ENCODE results near the gene TK2. TPM values are rescaled to one million over a fixed set of nuclear protein-coding genes. Genes with fewer than 3 reads are reported as not detected.
A peak's percentile ranks its signal among the peaks of the same experiment; 100 is the strongest.

TK2 gene
- total RNA-seq, 1 donor from 2014 or later: 19.5 TPM

DNA sequence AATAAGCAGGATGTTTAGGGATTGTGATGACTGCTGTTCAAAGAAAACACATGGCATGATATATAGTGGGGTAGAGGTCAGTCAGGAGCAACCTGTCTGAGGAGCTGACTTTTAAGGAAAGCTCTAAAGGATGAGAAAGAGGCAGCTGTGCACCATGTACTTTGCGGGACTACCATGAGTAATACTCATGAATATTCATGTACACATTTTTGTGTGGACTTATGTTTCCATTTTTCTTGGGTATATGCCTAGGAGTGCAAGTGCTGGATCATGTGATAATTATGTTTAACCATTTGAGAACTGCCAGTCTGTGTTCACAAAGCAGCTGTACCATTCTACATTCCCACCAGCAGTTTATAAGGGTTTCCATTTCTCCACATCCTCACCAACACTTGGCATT is 87.0 kb downstream of the TK2 start:
- intact Hi-C loops (cut with DNase I): no loop called here
- DNase-seq (no peak), ATAC-seq (ENCODE audit: poor library complexity) (no peak)

GRCh38 chr16:66460703-66461102 is 89.2 kb downstream of the TK2 start:
- ATAC-seq (ENCODE audit: poor library complexity) (no peak), DNase-seq (no peak)

GRCh38 chr16:66459878-66460277 is 90.0 kb downstream of the TK2 start:
- ATAC-seq (ENCODE audit: poor library complexity): no peak
- intact Hi-C loops (cut with DNase I): no loop called here
- DNase-seq: no peak

More at GRCh38 chr16:66460703-66461102, 89.2 kb downstream of the TK2 start:
- intact Hi-C loops (cut with DNase I): no loop called here

GRCh38 chr16:66458853-66459252 is 91.1 kb downstream of the TK2 start:
- intact Hi-C loops (cut with DNase I): no loop called here
- DNase-seq (peak; percentile 11), ATAC-seq (ENCODE audit: poor library complexity) (no peak)

DNA sequence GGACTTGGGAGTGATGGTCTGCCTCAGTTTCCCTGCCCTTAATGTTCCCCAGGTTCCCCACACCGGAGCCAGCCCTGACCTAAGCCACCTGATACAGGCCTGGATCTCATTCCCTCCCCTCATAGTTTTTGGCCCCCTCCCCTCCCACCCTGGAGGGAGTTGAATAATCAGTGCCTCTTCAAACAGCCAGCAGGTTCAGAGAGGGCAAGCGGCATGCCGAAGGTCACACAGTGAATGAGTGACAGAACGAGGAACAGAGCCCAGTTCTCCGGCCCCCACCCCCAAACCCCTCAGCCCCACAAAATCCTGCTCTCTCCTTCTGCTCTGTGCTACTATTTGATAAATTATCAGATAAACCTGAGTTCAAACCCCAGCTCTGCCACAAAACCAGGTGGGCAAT is 91.6 kb downstream of the TK2 start:
- no peak for ATAC-seq (ENCODE audit: poor library complexity)
- DNase-seq: peak; percentile 9
- intact Hi-C loops (cut with DNase I): no loop called here

Other genes starting within 250 kb of the TK2 start
- 42.9 TPM for gene CDH5, start 183.4 kb downstream of the TK2 start, total RNA-seq
- gene BEAN1, start 122.8 kb downstream of the TK2 start, total RNA-seq: 1.4 TPM
- gene CKLF, start 2.5 kb upstream of the TK2 start, total RNA-seq: 10.4 TPM
- gene CMTM1, start 16.3 kb upstream of the TK2 start, total RNA-seq: 1.3 TPM
- 0.46 TPM for gene CMTM2, start 29.3 kb upstream of the TK2 start, total RNA-seq
- gene CMTM3, start 54.6 kb upstream of the TK2 start, total RNA-seq: 10.1 TPM
- 10.1 TPM for gene CMTM4, start 146.6 kb upstream of the TK2 start, total RNA-seq
- gene DYNC1LI2, start 201.5 kb upstream of the TK2 start, total RNA-seq: 66.9 TPM